ENCODE data around the gene FAM228A.

The FAM228A gene

GRCh38 chr2:24225499-24226242, 50.8 kb downstream of the FAM228A start:
- DNase-seq (ENCODE audit: low spot score), result no peak

GRCh38 chr2:24228470-24228869, 53.6 kb downstream of the FAM228A start:
- no peak for DNase-seq (ENCODE audit: low spot score)

GRCh38 chr2:24231461-24231881, 56.6 kb downstream of the FAM228A start:
- DNase-seq (ENCODE audit: low spot score), result no peak

- no peak for DNase-seq (ENCODE audit: low spot score)
These were observed 58.5 kb downstream of the FAM228A start for GRCh38 chr2:24233321-24233720.

- DNase-seq (ENCODE audit: low spot score), result no peak
These were observed 62.5 kb downstream of the FAM228A start for GRCh38 chr2:24237313-24237712.

GRCh38 chr2:24238158-24238557, 63.3 kb downstream of the FAM228A start:
- no peak for DNase-seq (ENCODE audit: low spot score)

- DNase-seq (ENCODE audit: low spot score), result no peak
These were observed 64.7 kb downstream of the FAM228A start for GRCh38 chr2:24239553-24239952.

Data from CD4-positive, alpha-beta T cell treated with Interleukin-2 at 100 ng/mL for 4 hours (primary cell).